HPDE6-E6E7 (cell line): ENCODE data around the gene CRNN.

Source experiments
- DNase-seq: peaks from one replicate; pipeline ENCODE4 v3.0.0; 2011; ENCODE audit warnings: missing footprints; ENCODE audit errors: extremely low spot score

Gene CRNN

DNA sequence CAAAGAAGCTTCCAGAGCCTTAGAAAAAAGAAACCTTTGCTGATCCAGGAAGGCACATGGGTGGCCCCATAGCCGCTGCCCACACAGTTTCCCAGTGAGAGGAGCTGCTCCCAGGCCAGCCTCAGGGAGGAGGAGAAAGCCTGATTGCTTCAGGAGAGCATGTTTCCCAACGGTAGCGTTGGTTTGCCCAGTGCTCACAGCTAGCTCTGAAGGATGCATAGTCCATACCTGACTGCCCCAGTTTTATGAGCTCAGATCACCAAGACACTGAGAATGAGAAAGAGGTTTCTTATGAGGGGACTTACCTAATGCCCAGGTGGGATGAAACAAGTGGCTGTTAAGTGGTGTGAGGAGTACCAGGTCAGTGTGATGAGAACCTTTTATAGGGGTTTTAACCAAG lies at the start of gene CRNN:
Gene CRNN, minus strand, starts transcription at position 355 of the 400 bp plus-strand sequence. CDS start 2,030 bp downstream, outside the sequence.
- no peak for DNase-seq

DNA sequence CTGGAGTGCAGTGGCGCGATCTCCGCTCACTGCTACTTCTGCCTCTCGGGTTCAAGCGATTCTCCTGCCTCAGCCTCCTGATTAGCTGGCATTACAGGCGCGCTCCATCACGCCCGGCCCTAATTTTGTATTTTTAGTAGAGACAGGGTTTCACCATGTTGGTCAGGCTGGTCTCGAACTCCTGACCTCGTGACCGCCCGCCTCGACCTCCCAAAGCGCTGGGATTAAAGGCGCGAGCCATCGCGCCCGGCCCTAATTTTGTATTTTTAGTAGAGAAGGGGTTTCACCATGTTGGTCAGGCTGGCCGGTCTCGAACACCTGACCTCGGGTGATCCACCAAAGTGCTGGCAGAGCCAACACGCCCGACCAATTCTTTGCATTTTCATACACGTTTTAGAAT lies 48.6 kb upstream of the CRNN start:
- DNase-seq, result no peak

DNA sequence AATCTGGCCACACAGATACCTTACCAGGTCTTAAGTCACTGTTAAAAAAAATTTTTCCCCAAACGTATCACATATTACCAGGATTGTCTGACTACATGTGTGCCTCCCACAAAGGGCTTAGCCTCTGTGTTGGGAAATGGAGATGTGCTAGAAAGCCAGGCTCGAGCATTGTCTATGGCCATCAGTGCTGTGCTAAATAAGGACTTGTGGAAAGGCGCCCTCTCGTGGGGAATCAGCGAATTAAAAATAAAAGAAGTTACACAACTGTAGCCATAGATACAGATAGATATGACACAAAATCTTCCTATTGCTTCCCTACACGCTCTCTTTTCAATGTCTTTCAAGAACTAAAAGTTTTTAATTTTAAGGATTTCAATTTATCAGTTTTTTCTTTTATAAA lies 47.5 kb upstream of the CRNN start:
- no peak for DNase-seq

DNA sequence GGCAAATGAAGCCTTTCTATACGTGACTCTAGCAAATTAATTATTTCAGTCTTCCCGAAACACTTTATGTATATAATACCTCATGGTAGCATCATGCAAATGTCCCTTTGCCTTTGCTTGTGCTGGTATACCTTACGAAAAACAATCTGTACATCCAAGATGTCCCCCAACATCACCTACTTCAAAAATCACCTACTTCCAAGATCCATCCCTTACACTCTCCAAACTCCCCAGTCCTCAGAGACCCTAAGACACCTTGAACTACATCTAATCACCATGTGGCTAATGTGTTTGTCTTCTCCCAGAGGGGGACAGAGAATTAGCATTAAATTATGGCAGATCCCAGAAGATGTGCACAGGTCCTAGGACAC lies 46.5 kb upstream of the CRNN start:
- no peak for DNase-seq

DNA sequence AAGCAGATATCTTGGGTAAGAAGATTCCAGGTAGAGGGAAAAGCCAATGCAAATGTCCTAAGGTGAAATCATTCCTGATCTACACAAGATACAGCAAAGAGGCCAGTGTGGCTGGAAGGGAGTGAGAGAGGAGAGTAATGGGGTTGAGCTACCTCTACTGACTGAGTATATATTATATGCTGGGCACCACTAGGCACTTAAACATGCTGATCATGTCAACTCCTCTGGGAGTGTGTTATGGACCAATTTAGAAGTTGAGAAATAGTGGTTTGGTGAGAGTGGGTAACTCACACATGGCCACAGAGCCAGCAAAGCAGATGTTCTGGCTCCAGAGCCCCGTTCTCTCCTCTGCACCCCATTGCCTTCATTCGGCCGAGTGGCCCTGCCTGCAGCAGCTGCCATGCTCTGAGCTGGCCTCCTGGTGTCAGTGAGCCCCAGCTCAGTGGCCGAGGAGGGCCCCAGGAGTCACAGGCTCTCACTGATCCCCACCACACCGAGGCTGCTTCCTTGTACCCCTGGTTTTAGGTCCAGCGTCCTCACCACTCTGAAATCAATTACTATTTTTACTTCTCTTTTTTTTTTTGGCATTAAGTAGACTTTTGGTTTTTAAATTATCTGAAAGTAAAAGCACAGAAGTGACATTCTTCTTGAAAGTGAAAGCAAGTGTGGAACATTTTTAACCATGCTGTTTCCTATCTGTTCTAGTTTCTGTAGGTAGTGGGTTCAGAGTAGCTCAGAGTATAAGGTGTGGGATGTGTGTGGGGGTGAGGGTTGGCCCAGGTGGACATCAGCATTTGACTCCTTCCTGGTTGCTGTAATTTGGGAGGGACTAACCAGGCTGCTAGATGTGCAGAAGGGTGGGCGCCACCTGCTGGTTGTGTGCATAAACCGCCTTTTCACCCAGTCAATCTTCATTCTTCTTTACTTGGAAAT lies 45.8 kb upstream of the CRNN start:
- DNase-seq, result no peak

DNA sequence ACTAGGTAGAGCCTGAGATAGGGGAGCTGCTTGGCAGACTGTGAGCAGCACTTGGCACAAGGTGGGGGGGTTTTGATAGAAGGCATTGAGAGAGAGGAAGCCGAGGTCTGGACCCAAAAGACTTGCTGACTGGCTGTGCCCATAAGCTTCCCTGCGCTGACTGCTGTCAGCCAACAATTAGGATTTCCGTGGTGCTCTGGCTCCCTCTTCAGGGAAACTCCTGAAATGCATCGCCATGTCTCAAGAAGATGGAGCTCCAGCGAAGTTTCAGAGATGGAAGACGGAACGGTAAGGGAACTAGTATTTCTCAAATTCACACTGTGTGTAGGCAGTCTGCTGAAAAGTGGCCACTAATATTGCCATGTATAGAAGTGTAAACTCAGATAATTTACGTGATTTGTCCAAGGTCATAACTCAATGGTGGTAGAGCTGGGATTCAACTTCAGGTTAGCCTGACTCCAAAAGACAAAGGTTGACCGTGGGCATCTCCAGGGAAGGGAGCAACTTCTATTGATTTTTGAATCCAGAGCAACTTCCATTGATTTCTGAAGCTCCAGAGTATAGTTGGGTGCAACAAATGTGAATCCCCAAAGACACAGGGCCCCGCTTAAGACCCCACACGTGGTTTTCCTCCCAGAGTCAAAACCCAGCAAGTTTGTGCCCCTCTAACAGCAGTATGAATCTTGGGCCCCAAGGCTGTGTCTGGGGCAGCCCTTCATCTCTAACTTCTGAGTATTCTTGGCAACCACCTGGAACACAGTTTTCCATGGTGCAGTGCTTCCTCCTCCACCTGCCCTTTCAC lies 44.5 kb upstream of the CRNN start:
- peak; percentile 69 for DNase-seq

DNA sequence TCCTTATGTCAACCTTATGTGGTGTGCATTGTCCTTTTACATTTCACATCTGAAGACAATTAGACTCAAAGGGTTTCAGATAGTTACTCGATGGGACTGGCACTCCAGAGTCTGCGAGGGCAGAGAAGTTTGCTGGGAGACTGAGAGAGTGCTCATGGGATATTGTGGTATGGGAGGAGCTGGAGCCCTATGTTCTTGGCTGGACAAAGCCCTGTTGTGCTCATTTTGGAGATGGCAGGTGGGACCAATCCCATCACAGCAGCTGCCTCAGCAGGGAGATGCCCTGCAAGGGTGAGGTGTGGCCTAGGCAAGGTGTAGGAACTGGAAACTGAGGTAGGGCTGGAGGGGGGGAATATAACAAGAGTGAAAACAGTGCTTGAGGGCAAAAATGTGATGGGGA lies 43.5 kb upstream of the CRNN start:
- DNase-seq, result no peak

DNA sequence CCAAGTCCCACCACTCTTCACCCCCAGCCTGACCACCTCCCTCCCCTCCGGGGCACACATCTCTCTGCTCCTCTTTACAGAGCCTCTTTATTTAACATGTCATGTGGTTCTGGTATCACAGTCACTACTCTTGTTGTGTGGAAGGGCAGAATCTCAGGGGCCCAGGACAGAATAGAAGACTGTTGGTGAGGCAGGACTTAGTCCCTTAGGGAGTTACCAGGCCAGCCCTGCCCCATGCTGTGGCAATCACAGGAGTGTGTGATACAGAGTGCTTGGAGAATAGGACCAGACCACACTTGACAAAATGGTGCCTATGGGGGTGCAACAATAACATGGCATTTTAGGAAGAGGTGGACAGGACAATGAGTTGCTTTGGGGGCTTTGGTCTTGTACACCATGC lies 43.0 kb upstream of the CRNN start:
- DNase-seq, result no peak

DNA sequence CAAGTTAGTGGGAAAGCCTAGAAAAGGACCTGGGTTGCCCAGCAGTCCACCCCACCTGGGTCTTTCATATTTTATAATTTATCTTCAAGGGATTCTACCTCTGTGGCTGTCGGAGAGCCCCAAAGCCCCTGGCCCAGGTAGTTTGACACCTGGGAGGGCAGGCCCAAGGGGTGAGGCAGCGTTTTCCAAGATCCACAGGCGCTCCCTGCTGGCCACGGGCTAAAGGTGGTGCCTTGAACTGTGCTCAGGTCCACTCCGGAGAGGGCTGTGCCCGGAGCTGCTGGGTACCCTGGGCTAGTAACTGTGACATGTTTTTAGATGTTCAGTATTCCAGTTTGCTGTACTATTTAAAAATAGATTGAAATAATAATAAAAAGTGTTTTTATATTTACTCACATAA lies 37.2 kb upstream of the CRNN start:
- no peak for DNase-seq

DNA sequence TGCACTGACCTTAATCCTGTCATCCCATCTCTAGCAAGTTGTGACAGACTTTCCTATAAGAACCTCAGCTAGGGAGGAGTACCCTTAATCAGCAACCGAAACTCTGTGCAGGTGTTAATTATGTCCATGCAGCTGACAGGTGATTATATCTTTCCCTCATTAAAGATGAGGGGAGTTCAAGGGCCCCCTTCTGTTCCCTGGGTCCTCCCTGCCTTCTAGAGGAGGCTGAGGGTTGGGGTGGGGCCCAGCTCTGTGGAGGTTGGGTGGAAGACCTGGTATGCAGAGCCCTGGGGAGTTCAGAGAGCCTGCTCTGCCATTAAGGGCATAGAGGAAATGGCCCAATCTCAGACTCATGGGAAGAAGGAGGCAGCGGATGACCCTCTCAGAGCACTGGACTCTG lies 35.6 kb upstream of the CRNN start:
- no peak for DNase-seq

DNA sequence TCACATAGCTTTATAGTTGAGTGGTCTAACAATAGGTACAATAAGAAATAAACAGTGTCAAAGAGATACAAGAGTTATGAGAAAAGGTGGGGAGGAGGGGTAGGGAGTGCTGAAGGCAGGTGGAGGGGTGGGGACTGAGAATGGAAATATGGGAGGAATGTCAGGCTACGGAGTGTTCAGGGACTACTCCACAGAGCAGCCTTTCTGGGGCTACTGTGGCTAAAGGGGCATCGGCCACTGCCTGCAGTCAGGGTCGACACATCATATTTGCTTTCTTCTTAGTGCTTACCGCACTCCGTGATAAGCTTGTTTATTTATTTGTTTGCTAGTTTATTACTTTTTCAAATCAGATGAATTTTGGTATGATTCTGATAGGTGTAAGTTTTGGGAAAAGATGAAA lies 34.4 kb upstream of the CRNN start:
- DNase-seq, result no peak

DNA sequence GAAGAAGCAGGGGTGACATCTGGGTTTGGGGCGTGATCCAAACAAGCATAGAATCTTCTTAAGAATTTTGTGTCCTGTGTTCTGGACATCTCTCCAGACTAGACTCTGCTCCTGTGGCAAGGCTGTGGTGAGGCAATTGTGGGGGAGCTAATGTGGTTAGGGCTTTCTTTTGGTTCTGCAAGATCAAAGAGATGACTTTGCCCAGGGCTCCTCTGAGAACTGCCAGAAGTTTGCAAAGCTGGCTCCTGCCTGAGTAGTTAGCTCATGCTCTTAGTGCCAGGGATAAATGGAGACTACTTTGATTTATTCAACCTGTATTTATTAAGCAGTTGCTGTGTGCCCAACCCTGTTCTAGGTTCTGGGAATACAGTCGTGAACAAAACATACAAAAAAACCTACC lies 34.0 kb upstream of the CRNN start:
- DNase-seq, result no peak

DNA sequence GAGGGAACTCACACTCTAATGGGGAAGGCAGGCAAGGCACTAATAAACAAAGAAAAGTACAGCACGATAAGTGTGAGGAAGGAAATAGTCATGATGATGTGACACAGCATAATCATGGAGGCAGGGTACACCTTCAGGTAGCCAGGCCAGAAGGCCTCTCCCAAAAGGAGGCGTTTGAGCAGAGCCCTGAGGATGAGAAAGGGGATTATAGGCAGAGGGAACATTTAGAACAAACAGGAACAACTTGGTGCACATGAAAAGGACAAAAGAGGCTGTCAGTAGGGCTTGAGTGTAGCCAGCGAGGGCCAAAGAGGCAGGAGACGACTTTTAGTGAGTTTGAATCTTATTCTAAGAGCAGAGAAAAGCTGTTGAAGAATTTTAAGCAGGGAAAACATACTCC lies 33.4 kb upstream of the CRNN start:
- no peak for DNase-seq

DNA sequence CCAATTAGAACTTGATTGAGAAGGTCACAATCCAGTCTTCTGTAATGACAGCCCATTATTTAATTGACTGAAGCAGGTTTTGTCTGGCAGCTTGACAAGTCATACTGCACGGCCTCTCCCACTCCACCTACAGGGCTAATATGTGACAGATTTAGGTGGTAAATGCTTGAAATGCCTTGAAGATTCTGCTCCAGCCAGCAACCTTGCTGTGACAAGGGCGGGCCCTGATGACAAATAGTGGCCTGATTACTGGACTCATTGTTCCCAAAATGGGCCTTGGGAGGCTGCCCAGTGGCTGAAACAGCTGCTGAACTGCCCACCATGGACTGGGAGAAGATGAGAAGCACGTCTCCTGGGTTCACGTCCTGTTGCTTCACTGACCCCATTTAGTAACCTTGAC lies 30.0 kb upstream of the CRNN start:
- DNase-seq, result no peak

DNA sequence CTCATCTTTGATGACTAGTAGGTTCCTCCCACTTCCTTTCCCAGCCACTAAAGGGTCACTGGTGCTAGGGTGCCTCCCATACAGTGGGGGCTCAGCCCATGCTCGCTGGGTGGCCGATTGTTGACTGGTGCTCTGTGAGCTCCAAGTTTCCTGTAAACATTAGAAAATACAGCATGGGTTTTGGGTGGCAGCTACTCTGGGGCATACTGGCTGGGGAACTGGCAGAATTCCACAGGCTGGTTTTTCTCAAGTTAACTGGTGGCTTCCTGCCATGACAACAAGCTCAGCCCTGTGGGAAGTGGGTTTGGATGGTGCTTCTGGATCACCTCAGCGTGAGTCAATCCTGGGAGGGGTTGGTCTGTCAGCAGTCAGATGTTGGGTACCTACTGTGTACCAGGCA lies 28.7 kb upstream of the CRNN start:
- DNase-seq, result no peak

DNA sequence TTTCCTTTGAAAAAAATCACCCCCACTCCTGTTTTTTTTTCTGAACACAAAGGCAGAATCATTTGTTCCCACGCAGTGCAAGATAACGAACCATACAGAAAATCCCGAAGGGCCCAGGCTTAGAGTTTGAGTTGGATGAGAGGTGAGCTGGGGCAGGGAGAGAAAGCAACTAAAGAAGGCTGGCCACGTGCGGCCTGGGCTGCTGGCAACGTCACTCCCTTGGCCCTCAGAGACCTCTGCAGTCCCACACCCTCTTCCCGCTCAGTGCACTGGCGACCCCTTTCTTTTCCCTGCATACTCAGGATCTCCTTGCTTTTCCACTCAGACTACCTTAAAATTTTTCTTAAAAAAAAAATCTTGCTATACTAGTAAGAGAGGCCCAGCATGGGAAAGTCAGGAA lies 28.2 kb upstream of the CRNN start:
- DNase-seq, result no peak

DNA sequence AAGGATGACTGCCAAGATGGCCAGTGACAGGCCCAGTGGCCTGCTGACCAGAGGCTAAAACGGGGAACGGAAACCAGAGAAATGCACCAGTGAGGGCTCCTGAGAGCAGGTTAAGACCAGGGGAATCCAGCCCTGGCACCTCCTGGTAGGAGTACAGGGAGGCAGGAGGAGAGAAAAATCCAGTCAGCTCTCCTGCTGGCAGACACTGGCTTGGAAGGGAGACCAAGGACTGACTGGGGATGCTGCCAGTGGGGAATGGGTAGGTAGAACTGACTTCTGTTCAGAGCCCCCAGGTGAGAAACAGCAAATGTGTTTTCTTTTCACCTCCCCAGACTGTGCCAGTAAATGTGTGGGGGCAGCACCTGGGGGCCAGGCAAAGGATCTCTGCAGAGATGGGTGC lies 27.7 kb upstream of the CRNN start:
- DNase-seq, result no peak

DNA sequence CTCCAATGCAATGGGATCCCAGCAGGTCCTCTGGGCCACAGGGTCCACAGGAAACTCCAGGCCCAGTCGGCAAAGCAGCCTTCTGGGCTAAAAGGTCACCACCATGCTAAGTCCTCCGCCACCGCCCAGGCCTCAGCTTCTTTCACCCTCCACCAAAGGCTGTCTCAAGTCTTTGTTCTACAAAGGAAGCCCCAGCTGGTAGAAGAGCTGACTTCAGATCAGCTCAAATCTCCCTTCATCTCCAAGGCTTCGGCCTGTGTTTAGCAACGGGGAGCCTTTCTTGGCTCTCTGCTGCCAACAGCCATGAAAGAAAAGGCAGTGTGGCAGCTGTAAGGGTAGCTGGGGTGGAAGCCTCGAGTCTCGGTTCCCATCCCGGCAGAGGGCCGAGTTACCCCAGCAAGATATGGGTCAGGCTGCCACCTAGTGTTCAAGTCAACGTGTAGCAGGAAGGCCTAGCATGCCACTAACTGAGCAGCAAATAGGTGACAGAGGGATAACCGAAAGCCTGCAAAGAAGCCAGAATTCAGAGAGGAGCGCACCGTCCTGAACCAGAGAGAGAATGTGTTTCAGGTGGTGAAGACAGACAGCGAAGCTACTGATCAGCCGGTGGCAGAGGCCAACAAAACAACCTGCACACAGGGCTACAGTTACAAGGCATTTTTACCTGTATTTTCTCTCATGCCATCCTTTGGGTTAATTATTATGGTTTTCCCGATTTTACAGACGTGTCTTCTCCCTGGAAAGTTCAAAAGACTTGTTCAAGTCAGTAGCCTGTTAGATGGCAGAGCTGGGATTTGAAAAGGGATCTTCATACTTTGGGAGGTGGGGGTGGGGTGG lies 26.8 kb upstream of the CRNN start:
- peak; percentile 93 for DNase-seq

DNA sequence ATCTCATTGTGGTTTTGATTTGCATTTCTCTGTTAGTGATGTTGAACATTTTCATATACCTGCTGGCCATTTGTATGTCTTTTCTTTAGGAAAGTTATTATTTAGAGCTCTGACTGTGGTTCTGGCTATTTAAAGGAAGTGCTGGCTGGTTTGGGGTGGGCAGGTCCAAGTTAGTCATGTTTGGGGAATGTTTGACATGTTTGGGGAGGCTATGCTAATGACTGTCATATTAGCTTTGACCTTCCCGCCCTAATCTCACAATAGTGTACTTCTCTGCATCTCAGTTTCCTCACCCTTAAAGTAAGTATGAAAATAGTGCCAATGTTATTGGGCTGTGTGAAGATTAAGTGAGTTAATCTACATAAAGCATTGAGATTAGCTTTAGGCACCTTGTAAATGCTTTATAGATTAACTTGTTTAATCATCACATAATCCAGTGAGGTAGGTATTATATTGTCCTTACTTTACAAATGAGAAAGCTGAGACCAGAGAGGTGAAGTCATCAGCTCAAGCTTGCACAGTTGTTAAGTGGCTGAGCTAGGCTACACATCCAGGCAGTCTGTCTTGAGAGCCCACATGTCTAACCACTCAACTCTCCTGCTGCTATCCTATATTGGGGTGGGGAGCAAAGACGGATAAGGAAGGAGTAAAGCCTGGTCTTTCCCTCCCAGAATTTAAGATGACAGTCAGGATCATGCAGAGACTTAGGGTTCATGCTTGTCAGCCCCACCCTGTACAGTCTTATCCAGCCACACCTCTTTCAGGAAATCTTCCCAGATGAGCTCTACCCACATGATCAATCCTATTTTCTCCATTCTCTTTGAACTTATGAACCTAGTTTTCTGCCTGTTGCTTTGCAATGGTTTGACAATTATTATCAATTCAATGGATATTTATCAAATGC lies 22.8 kb upstream of the CRNN start:
- no peak for DNase-seq

DNA sequence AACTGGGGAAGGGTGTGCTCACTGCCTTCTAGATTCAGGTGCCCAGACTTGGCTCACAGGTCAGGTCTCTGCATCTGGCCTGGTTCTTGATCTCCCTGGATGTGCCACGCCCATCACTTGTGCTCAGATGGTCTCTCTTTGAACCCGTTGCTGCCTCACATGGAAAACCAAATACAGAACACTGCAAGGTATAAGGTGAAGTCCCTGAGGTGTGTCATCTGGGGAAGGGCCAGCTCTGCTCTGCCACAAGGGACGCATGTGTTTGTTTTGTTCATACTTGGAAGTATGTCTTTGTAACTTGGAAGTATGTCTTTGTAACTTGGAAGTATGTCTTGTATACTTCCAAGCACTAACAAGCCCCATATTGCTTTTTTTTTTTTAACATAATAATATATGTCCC lies 13.4 kb upstream of the CRNN start:
- DNase-seq, result no peak

DNA sequence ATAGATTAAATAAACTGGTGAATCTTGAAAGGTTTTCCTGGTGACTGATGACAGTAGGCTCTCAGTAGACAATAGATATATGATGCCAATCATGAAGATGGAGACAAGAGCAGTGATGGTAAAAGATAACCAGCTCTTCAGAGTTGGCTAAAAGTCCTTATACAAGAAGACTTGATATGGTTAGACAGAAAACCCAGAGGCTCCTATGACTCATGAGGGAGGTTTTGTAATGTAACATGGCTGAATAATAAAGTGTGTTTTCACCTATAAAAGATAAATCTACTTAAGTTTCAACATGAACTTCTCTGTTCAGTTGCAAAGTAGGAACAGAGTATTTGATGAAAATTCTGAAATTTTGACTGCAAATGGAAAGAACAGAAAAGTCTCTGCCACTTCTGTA lies 12.7 kb upstream of the CRNN start:
- no peak for DNase-seq
